ENCODE measurements around the gene GSS.

GRCh38 chr20:34891166-34892062 is 64.2 kb downstream of the GSS start:
- no peak for TF ChIP-seq POLR2A (IDR thresholded peaks at IDR 0.05; ENCODE audit: low read length)
- TF ChIP-seq GATA1 (IDR thresholded peaks at IDR 0.05; ENCODE audit: low read depth, low read length): no peak

Measured in erythroblast (primary cell).